OCI-LY7 (cell line): ENCODE measurements around the gene SIRT3. TPM values are rescaled to one million over a fixed set of nuclear protein-coding genes. Genes with fewer than 3 reads are reported as not detected.
"Not testable (repeated sequence)": the region's sequence is repeated elsewhere in the genome, so short reads cannot be mapped to it uniquely, and the experiment has no call there.

Experiments
- BruUV-seq: library from RNA; stranded (reverse); fragments of 400-500 nt; replicated peaks from 2 replicates; lab custom pipeline; 2021; lab: Mats Ljungman, UMichigan
- CTCF ChIA-PET: fragments of 300-600 bp; sonication (Branson Sonifier 250); formaldehyde crosslinking; loops from one replicate; lab custom pipeline; 2022; ENCODE audit warnings: antibody characterized with exemption; ENCODE audit not compliant: unreplicated experiment; lab: Charles Lee
- POLR2A ChIA-PET: fragments of 300-600 bp; sonication (Branson Sonifier 250); formaldehyde crosslinking; loops from one replicate; lab custom pipeline; 2022; ENCODE audit warnings: antibody characterized with exemption; lab: Charles Lee
- DNase-seq: peaks from one replicate; pipeline ENCODE4 v3.0.0-alpha.2; 2015; ENCODE audit warnings: low spot score
- H2AFZ ChIP-seq: fragments of 200-600 bp; sonication (generic), shearing (Covaris generic); 2 replicates; pipeline ENCODE4 v1.6.1; 2014; ENCODE audit warnings: mild to moderate bottlenecking, antibody characterized with exemption, low read length, moderate library complexity
- H3K27ac ChIP-seq: fragments of 200-600 bp; sonication (generic); 2 replicates; pipeline ENCODE4 v1.5.1; 2014; ENCODE audit warnings: mixed run types, low read depth, mild to moderate bottlenecking, moderate library complexity, low read length, inconsistent platforms; ENCODE audit not compliant: poor library complexity, severe bottlenecking
- H3K36me3 ChIP-seq: fragments of 200-600 bp; sonication (generic); 2 replicates; pipeline ENCODE4 v1.6.1; 2014; ENCODE audit warnings: mild to moderate bottlenecking, antibody characterized with exemption, low read length, moderate library complexity, mixed read lengths; ENCODE audit not compliant: insufficient read depth
- H3K4me1 ChIP-seq: fragments of 200-600 bp; sonication (generic); 2 replicates; pipeline ENCODE4 v1.5.1; 2014; ENCODE audit warnings: mild to moderate bottlenecking, low read length; ENCODE audit not compliant: insufficient read depth, poor library complexity, severe bottlenecking
- H3K4me2 ChIP-seq: fragments of 200-600 bp; sonication (generic); 2 replicates; pipeline ENCODE4 v1.6.1; 2014; ENCODE audit warnings: mild to moderate bottlenecking, low read length
- H3K4me3 ChIP-seq: fragments of 200-600 bp; sonication (generic); 2 replicates; pipeline ENCODE4 v1.5.1; 2014; ENCODE audit warnings: mild to moderate bottlenecking, low read depth, low read length; ENCODE audit not compliant: poor library complexity, severe bottlenecking
- H3K79me2 ChIP-seq: fragments of 200-600 bp; sonication (generic); 2 replicates; pipeline ENCODE4 v1.6.1; 2016; ENCODE audit warnings: low read depth, mild to moderate bottlenecking, low read length, moderate library complexity, mixed read lengths; ENCODE audit not compliant: insufficient read depth
- H3K9me2 ChIP-seq: fragments of 200-600 bp; sonication (generic); 2 replicates; pipeline ENCODE4 v1.6.1; 2016; ENCODE audit warnings: mild to moderate bottlenecking, low read length, mixed read lengths; ENCODE audit not compliant: insufficient read depth
- H3K9me3 ChIP-seq: fragments of 200-600 bp; sonication (generic); 2 replicates; pipeline ENCODE4 v1.6.1; 2014; ENCODE audit warnings: mild to moderate bottlenecking, mixed run types, low read length, mixed read lengths
- H4K20me1 ChIP-seq: fragments of 200-600 bp; sonication (generic); 2 replicates; pipeline ENCODE4 v1.6.1; 2014; ENCODE audit warnings: mild to moderate bottlenecking, antibody characterized with exemption, low read length, moderate library complexity, mixed read lengths; ENCODE audit not compliant: insufficient read depth
- CTCF ChIP-seq: fragments of 200-600 bp; sonication (generic); conservative IDR thresholded peaks from 2 replicates; pipeline ENCODE4 v1.5.1; 2014; ENCODE audit warnings: mild to moderate bottlenecking, antibody characterized with exemption, low read length, moderate library complexity, mixed read lengths
- intact Hi-C: fragments of 100-400 bp; cut with micrococcal nuclease; formaldehyde crosslinking; loops from one replicate; pipeline ENCODE4 v1.10.0; 2022; ENCODE audit not compliant: unreplicated experiment
- total RNA-seq, 2 experiments: library from RNA; depleted of rRNA in 1 of 2; stranded (reverse); fragments of >200 nt in 1 of 2; shearing (Covaris generic) in 1 of 2; gene quantifications; 2 replicates each; pipeline ENCODE4 v1.2.3, GENCODE V29; 2014 to 2022

Gene SIRT3
- total RNA-seq, 2 experiments from 2014 or later: 8.5 to 21.0 TPM

- CTCF ChIA-PET, DNase-seq, BruUV-seq, H3K4me3 ChIP-seq, H3K9me2 ChIP-seq, H3K4me2 ChIP-seq, H3K79me2 ChIP-seq, H3K36me3 ChIP-seq, H3K4me1 ChIP-seq, POLR2A ChIA-PET, H4K20me1 ChIP-seq, H2AFZ ChIP-seq, H3K27ac ChIP-seq, H3K9me3 ChIP-seq, intact Hi-C loops: not testable (repeated sequence)
- 0 out of 2 replicates have a peak, but pooled peaks have one; percentile 4 for TF ChIP-seq CTCF
Measured at GRCh38 chr11:189200-189783, 46.9 kb downstream of the SIRT3 start.

- POLR2A ChIA-PET, H4K20me1 ChIP-seq, H3K36me3 ChIP-seq, H3K27ac ChIP-seq, BruUV-seq, CTCF ChIA-PET, DNase-seq, H2AFZ ChIP-seq, H3K9me3 ChIP-seq, H3K4me3 ChIP-seq, H3K79me2 ChIP-seq, H3K4me2 ChIP-seq, intact Hi-C loops, H3K9me2 ChIP-seq, H3K4me1 ChIP-seq: not testable (repeated sequence)
- peak; percentile 53; the same call in 1 of the 2 replicates for TF ChIP-seq CTCF
Measured at GRCh38 chr11:180242-180641, 55.9 kb downstream of the SIRT3 start.

Other genes with a start within 250 kb of the SIRT3 start
- not detected in 2 replicates for gene SCGB1C1, start 43.3 kb downstream of the SIRT3 start, total RNA-seq (2014; rRNA removed; shearing (Covaris generic))
- gene SCGB1C1, start 43.3 kb downstream of the SIRT3 start, total RNA-seq (2022): not detected in 2 replicates
- gene BET1L, start 28.9 kb downstream of the SIRT3 start, total RNA-seq (2014; rRNA removed; shearing (Covaris generic)): 12.3 and 16.2 TPM in 2 replicates
- 45.5 and 47.4 TPM in 2 replicates for gene BET1L, start 28.9 kb downstream of the SIRT3 start, total RNA-seq (2022)
- gene RIC8A, start 28.6 kb downstream of the SIRT3 start, total RNA-seq (2014; rRNA removed; shearing (Covaris generic)): 125 and 136 TPM in 2 replicates
- 92.0 and 97.6 TPM in 2 replicates for gene RIC8A, start 28.6 kb downstream of the SIRT3 start, total RNA-seq (2022)
- gene PSMD13, start 634 bp upstream of the SIRT3 start, total RNA-seq (2014; rRNA removed; shearing (Covaris generic)): 146 and 156 TPM in 2 replicates
- gene PSMD13, start 634 bp upstream of the SIRT3 start, total RNA-seq (2022): 134 and 154 TPM in 2 replicates
- 0.25 and 0.39 TPM in 2 replicates for gene NLRP6, start 42.1 kb upstream of the SIRT3 start, total RNA-seq (2014; rRNA removed; shearing (Covaris generic))
- 0.65 and 2.0 TPM in 2 replicates for gene NLRP6, start 42.1 kb upstream of the SIRT3 start, total RNA-seq (2022)
- gene PGGHG, start 52.8 kb upstream of the SIRT3 start, total RNA-seq (2014; rRNA removed; shearing (Covaris generic)): 6.3 and 7.0 TPM in 2 replicates
- 0.93 and 1.2 TPM in 2 replicates for gene PGGHG, start 52.8 kb upstream of the SIRT3 start, total RNA-seq (2022)
- gene IFITM5, start 63.2 kb upstream of the SIRT3 start, total RNA-seq (2014; rRNA removed; shearing (Covaris generic)): not detected in 2 replicates
- not detected in 2 replicates for gene IFITM5, start 63.2 kb upstream of the SIRT3 start, total RNA-seq (2022)
- gene IFITM2, start 71.5 kb upstream of the SIRT3 start, total RNA-seq (2014; rRNA removed; shearing (Covaris generic)): 9.5 and 22.1 TPM in 2 replicates
- gene IFITM2, start 71.5 kb upstream of the SIRT3 start, total RNA-seq (2022): 110 and 117 TPM in 2 replicates
- 30.3 and 36.4 TPM in 2 replicates for gene IFITM1, start 77.7 kb upstream of the SIRT3 start, total RNA-seq (2014; rRNA removed; shearing (Covaris generic))
- gene IFITM1, start 77.7 kb upstream of the SIRT3 start, total RNA-seq (2022): 72.4 TPM in 2 replicates
- gene IFITM3, start 84.5 kb upstream of the SIRT3 start, total RNA-seq (2014; rRNA removed; shearing (Covaris generic)): 0.95 and 1.5 TPM in 2 replicates
- 1.5 and 2.2 TPM in 2 replicates for gene IFITM3, start 84.5 kb upstream of the SIRT3 start, total RNA-seq (2022)
- not detected in 2 replicates for gene B4GALNT4, start 133.2 kb upstream of the SIRT3 start, total RNA-seq (2014; rRNA removed; shearing (Covaris generic))
- not detected in 2 replicates for gene B4GALNT4, start 133.2 kb upstream of the SIRT3 start, total RNA-seq (2022)
- gene PKP3, start 157.9 kb upstream of the SIRT3 start, total RNA-seq (2014; rRNA removed; shearing (Covaris generic)): not detected in 2 replicates
- not detected in 2 replicates for gene PKP3, start 157.9 kb upstream of the SIRT3 start, total RNA-seq (2022)
- 36.9 and 57.2 TPM in 2 replicates for gene SIGIRR, start 178.7 kb upstream of the SIRT3 start, total RNA-seq (2014; rRNA removed; shearing (Covaris generic))
- 25.3 and 29.2 TPM in 2 replicates for gene SIGIRR, start 178.7 kb upstream of the SIRT3 start, total RNA-seq (2022)
- gene ANO9, start 205.7 kb upstream of the SIRT3 start, total RNA-seq (2014; rRNA removed; shearing (Covaris generic)): 22.2 and 25.7 TPM in 2 replicates
- gene ANO9, start 205.7 kb upstream of the SIRT3 start, total RNA-seq (2022): 27.6 and 28.2 TPM in 2 replicates
- 19.6 and 27.8 TPM in 2 replicates for gene PTDSS2, start 213.9 kb upstream of the SIRT3 start, total RNA-seq (2014; rRNA removed; shearing (Covaris generic))
- 30.3 and 32.7 TPM in 2 replicates for gene PTDSS2, start 213.9 kb upstream of the SIRT3 start, total RNA-seq (2022)